Endothelial cell (in vitro differentiated cells): ENCODE data around the gene TRPV3. TPM values are rescaled to one million over a fixed set of nuclear protein-coding genes. Genes with fewer than 3 reads are reported as not detected.

ENCODE experiments used
- DNase-seq: peaks from one replicate; pipeline ENCODE4 v3.0.0; 2021; ENCODE audit warnings: low spot score
- H3K27ac Mint-ChIP-seq: one replicate; pipeline ENCODE4 v1.8.0; 2021; ENCODE audit warnings: mixed read lengths, inconsistent platforms; ENCODE audit not compliant: unreplicated experiment
- H3K27me3 Mint-ChIP-seq: one replicate; pipeline ENCODE4 v1.8.0; 2021; ENCODE audit warnings: mild to moderate bottlenecking, moderate library complexity, mixed read lengths, inconsistent platforms; ENCODE audit not compliant: unreplicated experiment
- H3K36me3 Mint-ChIP-seq: one replicate; pipeline ENCODE4 v1.8.0; 2021; ENCODE audit warnings: mild to moderate bottlenecking, low read depth, mixed read lengths, inconsistent platforms; ENCODE audit not compliant: unreplicated experiment
- H3K4me1 Mint-ChIP-seq: one replicate; pipeline ENCODE4 v1.8.0; 2021; ENCODE audit warnings: mild to moderate bottlenecking, mixed read lengths, inconsistent platforms; ENCODE audit not compliant: unreplicated experiment
- H3K4me3 Mint-ChIP-seq: one replicate; pipeline ENCODE4 v1.8.0; 2021; ENCODE audit warnings: mild to moderate bottlenecking, mixed read lengths, inconsistent platforms; ENCODE audit not compliant: unreplicated experiment
- H3K9me3 Mint-ChIP-seq: one replicate; pipeline ENCODE4 v1.8.0; 2021; ENCODE audit warnings: mixed read lengths, inconsistent platforms; ENCODE audit not compliant: unreplicated experiment
- CTCF ChIP-seq: fragments of 200-600 bp; sonication (generic); IDR thresholded peaks from one replicate; pipeline ENCODE4 v1.5.0; 2021; ENCODE audit warnings: antibody characterized with exemption; ENCODE audit not compliant: unreplicated experiment
- total RNA-seq: library from RNA; stranded (reverse); fragmentation: NEBNext Ultra II Directional; extraction: Animal tissue kit (Norgen Biotek cat#: 25700); gene quantifications from one replicate; pipeline ENCODE4 v1.2.1, GENCODE V29; 2021; ENCODE audit not compliant: unreplicated experiment

The TRPV3 gene
- total RNA-seq, 1 donor from 2014 or later: not detected

GRCh38 chr17:3555189-3555796 is 2.3 kb downstream of the TRPV3 start:
- no peak for DNase-seq
- Mint-ChIP-seq H3K27ac (no peak overlapping the region), H3K4me1 (no peaks in the 10 kb centered on the region), H3K36me3 (no peaks in the 10 kb centered on the region), H3K9me3 (no peaks in the 10 kb centered on the region), H3K4me3 (no peak overlapping the region), H3K27me3 (peaks cover 8% of the 10 kb centered on the region)
- TF ChIP-seq CTCF: no peak

GRCh38 chr17:3554440-3554839 is 3.2 kb downstream of the TRPV3 start:
- Mint-ChIP-seq H3K4me1 (no peaks in the 10 kb centered on the region), H3K27me3 (peaks cover 8% of the 10 kb centered on the region), H3K9me3 (no peaks in the 10 kb centered on the region), H3K4me3 (no peak overlapping the region), H3K27ac (no peak overlapping the region), H3K36me3 (peaks cover 4% of the 10 kb centered on the region)
- no peak for TF ChIP-seq CTCF
- DNase-seq: no peak

- H3K36me3 Mint-ChIP-seq: peaks cover 4% of the 10 kb centered on the region
- H3K4me3 Mint-ChIP-seq: no peak overlapping the region
- TF ChIP-seq CTCF: no peak
- H3K27ac Mint-ChIP-seq: no peak overlapping the region
- no peaks in the 10 kb centered on the region for H3K4me1 Mint-ChIP-seq
- no peak for DNase-seq
- peaks cover 10% of the 10 kb centered on the region for H3K27me3 Mint-ChIP-seq
- no peaks in the 10 kb centered on the region for H3K9me3 Mint-ChIP-seq
These were observed 3.9 kb downstream of the TRPV3 start for GRCh38 chr17:3553419-3554401.

DNA sequence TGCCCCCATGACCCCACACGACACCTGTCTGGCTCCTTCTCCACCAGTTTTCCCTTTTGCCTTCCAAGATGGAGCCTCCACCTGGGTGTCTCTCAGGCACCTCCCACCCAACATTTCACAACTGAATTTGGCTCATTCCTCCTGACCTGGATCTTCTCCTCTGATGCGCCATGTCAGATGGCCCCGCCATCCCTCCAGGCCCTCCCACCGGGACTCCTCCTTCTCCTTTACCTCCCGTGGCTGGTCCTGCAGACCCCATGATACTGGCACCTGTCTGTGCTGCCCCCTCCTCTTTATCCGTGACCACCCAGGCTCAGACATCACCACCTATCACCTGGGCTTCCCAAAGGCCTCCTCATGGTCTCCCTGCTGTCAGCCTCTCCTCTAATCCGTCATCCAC is 4.7 kb downstream of the TRPV3 start:
- Mint-ChIP-seq H3K4me3 (no peak overlapping the region), H3K9me3 (no peaks in the 10 kb centered on the region), H3K36me3 (peaks cover 4% of the 10 kb centered on the region), H3K27me3 (peaks cover 13% of the 10 kb centered on the region), H3K27ac (no peak overlapping the region), H3K4me1 (no peaks in the 10 kb centered on the region)
- no peak for TF ChIP-seq CTCF
- no peak for DNase-seq

DNA sequence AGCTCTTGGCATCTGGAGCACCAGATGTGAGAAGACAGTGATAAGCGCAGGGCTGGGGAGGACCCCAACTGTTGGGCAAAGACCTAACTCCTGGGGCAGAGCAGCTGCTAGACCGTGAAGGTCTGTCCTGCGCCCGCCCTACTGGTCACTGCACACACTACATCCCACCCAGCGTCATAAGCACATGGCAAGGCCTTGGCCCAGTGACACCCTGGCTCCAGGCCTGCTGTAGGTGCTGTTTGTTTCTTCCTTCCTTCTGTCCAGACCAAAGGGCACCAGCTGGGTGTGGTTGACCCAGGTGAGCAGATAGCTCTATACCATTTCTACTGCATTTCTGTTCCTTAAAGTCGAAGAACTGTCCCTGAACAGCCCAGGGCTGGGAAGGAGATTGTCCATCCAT is 6.4 kb downstream of the TRPV3 start:
- H3K27ac Mint-ChIP-seq: no peak overlapping the region
- H3K4me3 Mint-ChIP-seq: no peak overlapping the region
- peak; percentile 13 for TF ChIP-seq CTCF
- no peak for DNase-seq
- peaks cover 9% of the 10 kb centered on the region for H3K27me3 Mint-ChIP-seq
- H3K9me3 Mint-ChIP-seq: no peaks in the 10 kb centered on the region
- H3K36me3 Mint-ChIP-seq: peaks cover 4% of the 10 kb centered on the region
- no peaks in the 10 kb centered on the region for H3K4me1 Mint-ChIP-seq
